Brain microvascular endothelial cell (primary cell): ENCODE measurements around the gene NISCH.

Source experiments
- DNase-seq: peaks from one replicate; pipeline ENCODE4 v3.0.0-alpha.2; 2020
- H3K27ac ChIP-seq: fragments of 250-450 bp; sonication (Bioruptor Pico); 2 replicates; pipeline ENCODE4 v1.5.1; 2020; ENCODE audit warnings: mild to moderate bottlenecking, moderate library complexity
- H3K27me3 ChIP-seq: fragments of 250-450 bp; sonication (Bioruptor Pico); replicated peaks from 2 replicates; pipeline ENCODE4 v1.5.1; 2020; ENCODE audit warnings: mild to moderate bottlenecking
- H3K36me3 ChIP-seq: fragments of 250-450 bp; sonication (Bioruptor Pico); replicated peaks from 2 replicates; pipeline ENCODE4 v1.5.1; 2020; ENCODE audit warnings: mild to moderate bottlenecking
- H3K4me3 ChIP-seq: 2 replicates; pipeline ENCODE4 v1.5.1; 2011; ENCODE audit warnings: low read depth, mild to moderate bottlenecking, control low read depth, low read length, moderate library complexity
- in situ Hi-C: cut with HindIII; loops from 2 replicates; pipeline ENCODE4 v1.10.0; 2017; ENCODE audit warnings: low sequenced_read_pairs, low pct_ligation_motif_present
- TF ChIP-seq, protein P1 (sequence below): IDR thresholded peaks from 2 replicates; pipeline ENCODE4 v1.5.1; 2011; ENCODE audit warnings: low read depth, mild to moderate bottlenecking, moderate library complexity, low read length, control low read depth, inconsistent platforms; ENCODE audit errors: missing control alignments

Gene NISCH

DNA sequence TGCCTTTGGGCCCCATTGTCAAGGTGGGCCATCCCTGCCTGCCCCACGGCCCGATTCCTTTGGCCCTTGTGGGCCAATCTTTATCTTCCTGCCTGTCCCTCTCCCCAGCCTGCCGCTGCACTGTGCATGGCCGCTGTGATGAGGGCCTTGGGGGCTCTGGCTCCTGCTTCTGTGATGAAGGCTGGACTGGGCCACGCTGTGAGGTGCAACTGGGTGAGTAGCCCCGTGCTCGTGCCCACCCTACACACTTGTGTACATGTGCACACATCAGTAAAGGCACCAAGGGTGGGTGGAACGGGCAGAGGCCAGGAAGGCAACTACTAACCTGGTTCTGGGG, 66.1 kb downstream of the NISCH start:
- Histone ChIP-seq H3K4me3 (no peak overlapping the region), H3K36me3 (peaks cover 18% of the 10 kb centered on the region), H3K27me3 (no peaks in the 10 kb centered on the region), H3K27ac (no peak overlapping the region)
- TF ChIP-seq, protein P1, sequence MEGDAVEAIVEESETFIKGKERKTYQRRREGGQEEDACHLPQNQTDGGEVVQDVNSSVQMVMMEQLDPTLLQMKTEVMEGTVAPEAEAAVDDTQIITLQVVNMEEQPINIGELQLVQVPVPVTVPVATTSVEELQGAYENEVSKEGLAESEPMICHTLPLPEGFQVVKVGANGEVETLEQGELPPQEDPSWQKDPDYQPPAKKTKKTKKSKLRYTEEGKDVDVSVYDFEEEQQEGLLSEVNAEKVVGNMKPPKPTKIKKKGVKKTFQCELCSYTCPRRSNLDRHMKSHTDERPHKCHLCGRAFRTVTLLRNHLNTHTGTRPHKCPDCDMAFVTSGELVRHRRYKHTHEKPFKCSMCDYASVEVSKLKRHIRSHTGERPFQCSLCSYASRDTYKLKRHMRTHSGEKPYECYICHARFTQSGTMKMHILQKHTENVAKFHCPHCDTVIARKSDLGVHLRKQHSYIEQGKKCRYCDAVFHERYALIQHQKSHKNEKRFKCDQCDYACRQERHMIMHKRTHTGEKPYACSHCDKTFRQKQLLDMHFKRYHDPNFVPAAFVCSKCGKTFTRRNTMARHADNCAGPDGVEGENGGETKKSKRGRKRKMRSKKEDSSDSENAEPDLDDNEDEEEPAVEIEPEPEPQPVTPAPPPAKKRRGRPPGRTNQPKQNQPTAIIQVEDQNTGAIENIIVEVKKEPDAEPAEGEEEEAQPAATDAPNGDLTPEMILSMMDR = no peak
- no peak for DNase-seq
- in situ Hi-C loops = no loop called here

DNA sequence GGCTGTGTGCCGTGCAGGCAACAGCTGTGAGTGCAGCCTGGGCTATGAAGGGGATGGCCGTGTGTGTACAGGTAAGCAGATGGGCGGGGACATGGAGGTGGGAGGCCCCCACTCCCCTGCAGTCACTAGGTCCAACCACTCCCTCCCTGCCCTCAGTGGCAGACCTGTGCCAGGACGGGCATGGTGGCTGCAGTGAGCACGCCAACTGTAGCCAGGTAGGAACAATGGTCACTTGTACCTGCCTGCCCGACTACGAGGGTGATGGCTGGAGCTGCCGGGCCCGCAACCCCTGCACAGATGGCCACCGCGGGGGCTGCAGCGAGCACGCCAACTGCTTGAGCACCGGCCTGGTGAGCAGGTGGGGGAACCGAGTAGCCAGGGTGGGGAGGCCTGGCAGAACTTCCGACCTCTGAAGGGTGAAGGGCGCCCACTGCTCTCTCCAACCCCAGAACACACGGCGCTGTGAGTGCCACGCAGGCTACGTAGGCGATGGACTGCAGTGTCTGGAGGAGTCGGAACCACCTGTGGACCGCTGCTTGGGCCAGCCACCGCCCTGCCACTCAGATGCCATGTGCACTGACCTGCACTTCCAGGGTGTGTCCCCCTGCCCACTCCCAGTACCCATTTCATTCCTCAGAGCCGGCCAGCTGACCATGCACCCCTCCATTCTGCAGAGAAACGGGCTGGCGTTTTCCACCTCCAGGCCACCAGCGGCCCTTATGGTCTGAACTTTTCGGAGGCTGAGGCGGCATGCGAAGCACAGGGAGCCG, 66.7 kb downstream of the NISCH start:
- H3K4me3 ChIP-seq = no peak overlapping the region
- no peaks in the 10 kb centered on the region for H3K27me3 ChIP-seq
- no peak overlapping the region for H3K27ac ChIP-seq
- no peak for DNase-seq
- in situ Hi-C loops = no loop called here
- TF ChIP-seq, protein P1 = no peak
- H3K36me3 ChIP-seq = peaks cover 24% of the 10 kb centered on the region

DNA sequence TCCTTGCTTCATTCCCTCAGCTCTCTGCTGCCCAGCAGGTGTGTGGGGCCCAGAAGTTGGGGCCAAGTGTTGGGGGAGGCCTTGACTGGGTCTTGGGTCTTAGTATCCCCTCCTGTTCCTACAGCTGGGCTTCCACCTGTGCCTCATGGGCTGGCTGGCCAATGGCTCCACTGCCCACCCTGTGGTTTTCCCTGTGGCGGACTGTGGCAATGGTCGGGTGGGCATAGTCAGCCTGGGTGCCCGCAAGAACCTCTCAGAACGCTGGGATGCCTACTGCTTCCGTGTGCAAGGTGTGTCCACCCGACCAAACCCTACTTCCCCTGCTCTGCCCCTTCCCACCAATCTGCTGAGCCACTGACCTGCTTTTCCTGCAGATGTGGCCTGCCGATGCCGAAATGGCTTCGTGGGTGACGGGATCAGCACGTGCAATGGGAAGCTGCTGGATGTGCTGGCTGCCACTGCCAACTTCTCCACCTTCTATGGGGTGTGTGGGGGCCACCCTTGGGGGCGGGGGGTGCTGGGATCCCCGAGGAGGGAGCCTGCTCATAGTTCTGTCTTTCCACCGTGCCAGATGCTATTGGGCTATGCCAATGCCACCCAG, 67.3 kb downstream of the NISCH start:
- no peak for DNase-seq
- TF ChIP-seq, protein P1 = no peak
- Histone ChIP-seq H3K36me3 (peaks cover 31% of the 10 kb centered on the region), H3K4me3 (no peak overlapping the region), H3K27ac (no peak overlapping the region), H3K27me3 (no peaks in the 10 kb centered on the region)
- in situ Hi-C loops = no loop called here

DNA sequence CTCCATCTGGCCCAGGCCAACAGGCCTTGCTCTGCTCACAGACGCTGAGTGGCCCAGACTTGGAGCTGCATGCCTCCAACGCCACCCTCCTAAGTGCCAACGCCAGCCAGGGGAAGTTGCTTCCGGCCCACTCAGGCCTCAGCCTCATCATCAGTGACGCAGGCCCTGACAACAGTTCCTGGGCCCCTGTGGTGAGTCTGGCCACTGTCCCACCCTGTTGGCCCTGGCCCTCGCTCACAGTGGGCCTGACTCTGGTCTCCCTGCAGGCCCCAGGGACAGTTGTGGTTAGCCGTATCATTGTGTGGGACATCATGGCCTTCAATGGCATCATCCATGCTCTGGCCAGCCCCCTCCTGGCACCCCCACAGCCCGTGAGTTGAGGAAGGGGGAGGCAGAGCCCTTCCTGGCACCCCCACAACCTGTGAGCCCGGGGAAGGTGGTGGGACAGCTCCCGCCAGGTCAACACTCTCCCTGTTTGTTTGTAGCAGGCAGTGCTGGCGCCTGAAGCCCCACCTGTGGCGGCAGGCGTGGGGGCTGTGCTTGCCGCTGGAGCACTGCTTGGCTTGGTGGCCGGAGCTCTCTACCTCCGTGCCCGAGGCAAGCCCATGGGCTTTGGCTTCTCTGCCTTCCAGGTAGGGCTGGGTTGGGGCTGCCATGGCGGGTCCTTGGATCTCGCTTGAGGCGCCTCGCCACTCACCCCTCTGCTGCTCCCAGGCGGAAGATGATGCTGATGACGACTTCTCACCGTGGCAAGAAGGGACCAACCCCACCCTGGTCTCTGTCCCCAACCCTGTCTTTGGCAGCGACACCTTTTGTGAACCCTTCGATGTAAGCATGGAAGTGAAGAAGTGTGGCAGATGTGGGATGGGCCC, 68.2 kb downstream of the NISCH start:
- TF ChIP-seq, protein P1 = no peak
- in situ Hi-C loops = no loop called here
- DNase-seq = peak; percentile 25
- Histone ChIP-seq H3K27me3 (no peaks in the 10 kb centered on the region), H3K36me3 (peaks cover 38% of the 10 kb centered on the region), H3K27ac (no peak overlapping the region), H3K4me3 (no peak overlapping the region)

DNA sequence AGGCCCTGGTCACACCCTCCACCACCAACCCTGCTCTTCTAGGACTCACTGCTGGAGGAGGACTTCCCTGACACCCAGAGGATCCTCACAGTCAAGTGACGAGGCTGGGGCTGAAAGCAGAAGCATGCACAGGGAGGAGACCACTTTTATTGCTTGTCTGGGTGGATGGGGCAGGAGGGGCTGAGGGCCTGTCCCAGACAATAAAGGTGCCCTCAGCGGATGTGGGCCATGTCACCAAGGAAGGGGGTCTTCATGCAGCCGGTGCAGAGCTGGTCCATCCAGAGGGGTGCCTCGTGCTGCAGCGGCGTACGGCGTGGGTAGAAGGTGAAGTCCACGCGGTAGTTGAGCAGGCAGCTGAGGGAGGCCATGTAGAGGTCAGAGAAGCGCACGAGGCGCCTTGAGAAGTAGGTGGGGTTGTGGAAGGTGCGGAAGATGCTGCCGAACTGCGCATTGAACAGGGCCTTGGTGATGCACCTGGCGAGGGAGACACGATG, 68.9 kb downstream of the NISCH start:
- Histone ChIP-seq H3K27me3 (no peaks in the 10 kb centered on the region), H3K36me3 (peaks cover 44% of the 10 kb centered on the region), H3K27ac (no peak overlapping the region), H3K4me3 (no peak overlapping the region)
- TF ChIP-seq, protein P1 = no peak
- DNase-seq = no peak
- in situ Hi-C loops = no loop called here
